ENCODE data around the gene KCNK7.

- no peak for TF ChIP-seq POLR2A (IDR thresholded peaks at IDR 0.05; ENCODE audit: low read length)
- no peak for TF ChIP-seq GATA1 (IDR thresholded peaks at IDR 0.05; ENCODE audit: low read depth, low read length)
Observed at GRCh38 chr11:65576232-65576866, 19.3 kb downstream of the KCNK7 start.

Measured in erythroblast (primary cell).